CD1c-positive myeloid dendritic cell (primary cell): ENCODE data around the gene PDZD2.

Source experiments
- DNase-seq: peaks from one replicate; pipeline ENCODE4 v3.0.0-alpha.2; 2016; ENCODE audit errors: extremely low spot score

Gene PDZD2

DNA sequence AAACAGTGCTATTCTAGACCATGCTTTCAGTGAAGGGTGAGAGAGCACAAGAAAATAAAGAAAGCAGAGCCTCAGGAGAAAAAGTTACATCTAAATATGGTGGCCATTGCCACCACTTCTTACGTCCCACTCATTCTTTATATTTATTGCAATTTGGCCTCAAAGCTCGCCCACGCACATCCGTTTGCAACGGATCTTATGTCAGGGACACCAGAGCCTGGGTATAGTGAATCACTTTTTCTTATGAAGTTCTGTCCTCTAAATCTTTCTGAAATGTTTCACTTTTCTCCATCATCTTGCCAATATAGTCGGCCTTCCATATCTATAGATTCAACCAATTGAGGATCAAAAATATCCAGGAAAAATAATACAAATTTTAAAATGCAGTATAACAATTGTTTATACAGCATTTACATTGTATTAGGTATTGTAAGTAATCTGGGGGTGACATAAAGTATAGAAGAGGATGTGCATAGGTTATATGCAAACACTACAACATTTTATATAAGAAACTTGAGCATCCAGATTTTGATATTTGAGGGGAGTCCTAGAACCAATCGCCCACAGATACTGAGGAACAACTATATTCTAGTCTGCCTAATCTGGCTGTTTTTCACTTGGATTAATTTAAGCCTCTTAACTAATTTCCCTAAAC lies 500.0 kb downstream of the PDZD2 start:
- DNase-seq: peak; percentile 69

- no peak for DNase-seq
Measured at GRCh38 chr5:32143617-32144377, 504.9 kb downstream of the PDZD2 start.

DNA sequence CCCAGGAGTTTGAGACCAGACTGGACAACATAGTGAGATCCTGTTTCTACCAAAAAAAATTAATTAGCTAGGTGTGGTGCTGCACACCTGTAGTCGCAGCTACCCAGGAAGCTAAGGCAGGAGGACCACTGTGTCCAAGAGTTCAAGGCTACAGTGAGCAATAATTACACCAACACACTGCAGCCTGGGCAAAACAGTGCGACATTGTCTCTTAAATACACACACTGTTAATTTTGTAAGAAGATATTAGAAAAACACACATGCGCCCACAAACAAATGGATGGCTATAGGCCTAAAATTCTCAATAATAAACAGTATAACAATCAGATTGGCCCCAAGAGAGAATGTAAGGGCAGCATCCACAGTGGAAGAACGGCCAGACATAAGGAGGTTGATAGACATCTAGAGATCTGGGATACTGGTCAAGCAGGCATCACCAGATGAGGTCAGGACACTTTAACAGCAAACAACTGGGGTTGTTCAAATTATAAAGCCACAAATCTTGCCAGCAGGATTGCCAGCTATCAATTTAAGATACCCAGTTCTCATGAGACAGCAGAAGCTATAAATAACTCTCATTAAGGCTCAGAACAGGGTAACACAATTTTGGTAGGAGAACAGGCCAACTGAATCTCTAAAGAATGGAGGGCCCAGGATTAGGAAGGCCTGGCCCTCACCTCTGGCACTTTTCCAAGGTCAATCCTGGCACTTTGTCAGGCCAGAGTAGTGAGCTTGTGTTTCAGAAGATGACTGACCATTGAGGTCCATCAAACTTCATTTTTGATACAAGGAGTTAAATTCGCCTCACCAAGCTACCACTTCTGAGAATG lies 505.7 kb downstream of the PDZD2 start:
- DNase-seq: no peak

DNA sequence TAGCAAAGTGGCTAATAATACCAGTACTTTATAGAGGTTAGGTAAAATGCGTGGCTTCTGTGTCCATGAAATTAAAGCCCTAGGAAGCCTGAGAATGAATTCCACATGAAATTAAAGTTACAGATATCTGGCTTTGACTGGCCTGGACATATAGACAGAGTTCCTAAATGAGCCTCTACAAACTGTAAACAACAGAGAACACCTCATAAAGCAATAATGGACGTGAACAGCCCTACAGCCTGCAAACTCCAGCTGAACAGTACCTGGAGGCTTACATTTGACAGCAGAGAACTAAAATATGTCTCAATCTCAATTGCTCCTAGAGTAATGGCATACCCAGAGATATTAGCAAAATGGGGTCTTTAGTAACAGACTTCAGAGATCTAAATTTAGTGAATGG lies 506.4 kb downstream of the PDZD2 start:
- no peak for DNase-seq

- DNase-seq: no peak
Measured at GRCh38 chr5:32147236-32147635, 508.3 kb downstream of the PDZD2 start.

GRCh38 chr5:32147959-32148358 lies 509.0 kb downstream of the PDZD2 start:
- no peak for DNase-seq

- no peak for DNase-seq
Measured at GRCh38 chr5:32150366-32150765, 511.4 kb downstream of the PDZD2 start.

- no peak for DNase-seq
Measured at GRCh38 chr5:32151198-32151597, 512.3 kb downstream of the PDZD2 start.

- no peak for DNase-seq
Measured at GRCh38 chr5:32153723-32154122, 514.8 kb downstream of the PDZD2 start.

GRCh38 chr5:32155211-32155610 lies 516.3 kb downstream of the PDZD2 start:
- DNase-seq: no peak

- no peak for DNase-seq
Measured at GRCh38 chr5:32156635-32157034, 517.7 kb downstream of the PDZD2 start.

DNA sequence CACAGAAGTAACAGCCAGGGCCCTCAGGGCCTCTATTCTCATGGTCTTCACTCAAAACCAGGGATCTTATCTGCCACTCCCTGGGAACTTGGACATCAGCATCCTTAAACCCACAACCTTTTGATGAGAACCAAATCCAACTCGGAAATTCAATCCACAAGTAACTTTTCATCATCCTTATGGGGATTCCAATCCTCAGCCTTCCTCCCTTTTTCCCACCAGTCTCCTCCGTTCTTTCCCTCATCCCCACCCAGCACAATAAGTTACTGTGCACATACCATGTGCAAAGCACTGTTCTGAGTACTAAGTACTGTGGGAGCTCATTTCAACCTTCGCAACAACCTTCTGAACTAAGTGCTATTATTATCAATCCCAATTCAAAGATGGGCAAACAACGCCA lies 518.1 kb downstream of the PDZD2 start:
- no peak for DNase-seq

DNA sequence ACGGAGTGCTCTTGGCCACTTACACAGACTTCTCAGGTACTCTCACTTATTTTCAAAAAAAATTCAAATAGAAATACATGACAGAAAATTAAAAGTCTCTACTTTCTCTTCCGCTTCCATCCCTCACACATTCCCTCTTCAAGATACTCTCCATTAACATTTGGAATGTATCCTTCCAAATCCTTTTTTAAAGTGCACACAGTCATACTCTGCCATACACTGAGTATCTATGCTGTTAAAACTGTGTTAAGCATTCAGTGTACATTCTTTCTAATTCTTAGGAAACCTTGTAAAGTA lies 519.7 kb downstream of the PDZD2 start:
- no peak for DNase-seq

DNA sequence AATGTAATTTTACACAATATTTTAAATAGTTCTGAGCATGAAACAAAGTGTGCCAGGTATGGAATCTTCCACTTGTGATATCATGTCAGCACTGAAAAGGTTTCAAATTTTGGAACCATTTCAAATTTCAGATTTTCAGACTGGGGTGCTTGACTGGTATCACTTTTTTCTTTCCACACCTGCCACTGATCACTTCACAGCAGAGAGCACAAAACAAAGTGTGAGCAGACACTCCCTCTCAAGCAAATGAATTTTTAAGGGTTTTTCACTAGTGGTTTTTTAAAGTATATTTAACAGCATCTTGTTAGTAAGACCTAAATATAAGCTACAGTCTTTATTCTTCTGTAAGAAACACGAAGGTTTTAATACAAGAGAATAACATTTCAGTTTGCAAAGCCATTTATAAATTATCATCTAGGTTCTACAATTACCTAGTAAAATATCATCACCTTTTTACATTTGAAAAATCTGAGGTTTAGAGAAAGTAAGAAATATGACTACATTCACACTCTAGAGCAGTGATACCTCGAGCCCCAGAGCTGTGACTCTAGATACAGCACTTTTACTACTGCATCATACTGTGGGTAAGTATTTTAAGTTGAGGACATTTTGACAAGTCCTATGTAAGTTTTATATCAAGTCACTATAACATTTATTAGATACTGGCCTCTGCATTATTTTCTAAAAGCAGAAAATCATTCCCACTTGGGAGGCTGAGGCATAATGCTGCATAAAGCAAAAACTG lies 520.6 kb downstream of the PDZD2 start:
- no peak for DNase-seq

DNA sequence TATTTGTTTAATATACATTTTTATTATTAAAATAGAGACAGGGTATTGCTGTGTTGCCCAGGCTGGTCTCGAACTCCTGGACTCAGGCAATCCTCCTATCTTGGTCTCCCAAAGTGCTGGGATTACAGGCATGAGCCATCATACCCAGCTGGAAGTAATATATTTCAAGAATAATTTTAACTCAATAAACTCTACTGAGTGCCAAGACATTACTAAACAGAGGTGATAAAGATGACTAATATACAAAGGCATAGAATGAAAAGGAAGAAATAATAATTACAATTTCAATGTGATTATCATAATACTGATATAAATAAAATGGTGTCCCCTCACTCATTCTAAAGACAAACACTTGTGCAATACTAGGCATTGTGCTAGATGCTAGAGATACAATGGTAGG lies 521.3 kb downstream of the PDZD2 start:
- no peak for DNase-seq
